ENCODE measurements around the gene MANBA. TPM values are rescaled to one million over a fixed set of nuclear protein-coding genes. Genes with fewer than 3 reads are reported as not detected.
"Not testable (repeated sequence)": the region's sequence is repeated elsewhere in the genome, so short reads cannot be mapped to it uniquely, and the experiment has no call there.

Gene MANBA
- total RNA-seq, 4 donors from 2014 or later: 11.9 to 20.8 (median 14.3) TPM

DNA sequence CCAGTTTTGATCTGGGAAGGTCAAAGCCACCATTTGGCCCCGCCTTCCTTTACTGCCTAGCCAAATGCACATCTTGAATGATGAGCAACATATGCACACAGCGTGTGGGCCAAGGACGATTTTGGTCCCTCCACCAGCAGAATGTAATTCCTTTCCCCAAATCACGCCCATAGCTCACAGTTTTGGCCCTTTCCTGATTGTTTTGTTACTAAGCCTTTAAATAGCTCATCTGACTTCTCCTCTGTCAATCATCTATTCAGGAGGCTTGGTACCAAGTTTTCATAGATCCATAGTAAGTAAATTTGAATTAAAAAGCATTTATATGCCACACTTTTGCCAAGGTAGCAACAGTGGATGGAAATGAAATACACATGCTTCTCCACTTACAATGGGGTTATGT lies 136.3 kb downstream of the MANBA start:
- intact Hi-C loops (cut with DNase I; ENCODE audit: low total_unique reads): loop anchor here (5.0 kb wide), 1 partner anchor 388 kb away; no protein-coding TSS in a partner anchor
- TF ChIP-seq, protein P1, sequence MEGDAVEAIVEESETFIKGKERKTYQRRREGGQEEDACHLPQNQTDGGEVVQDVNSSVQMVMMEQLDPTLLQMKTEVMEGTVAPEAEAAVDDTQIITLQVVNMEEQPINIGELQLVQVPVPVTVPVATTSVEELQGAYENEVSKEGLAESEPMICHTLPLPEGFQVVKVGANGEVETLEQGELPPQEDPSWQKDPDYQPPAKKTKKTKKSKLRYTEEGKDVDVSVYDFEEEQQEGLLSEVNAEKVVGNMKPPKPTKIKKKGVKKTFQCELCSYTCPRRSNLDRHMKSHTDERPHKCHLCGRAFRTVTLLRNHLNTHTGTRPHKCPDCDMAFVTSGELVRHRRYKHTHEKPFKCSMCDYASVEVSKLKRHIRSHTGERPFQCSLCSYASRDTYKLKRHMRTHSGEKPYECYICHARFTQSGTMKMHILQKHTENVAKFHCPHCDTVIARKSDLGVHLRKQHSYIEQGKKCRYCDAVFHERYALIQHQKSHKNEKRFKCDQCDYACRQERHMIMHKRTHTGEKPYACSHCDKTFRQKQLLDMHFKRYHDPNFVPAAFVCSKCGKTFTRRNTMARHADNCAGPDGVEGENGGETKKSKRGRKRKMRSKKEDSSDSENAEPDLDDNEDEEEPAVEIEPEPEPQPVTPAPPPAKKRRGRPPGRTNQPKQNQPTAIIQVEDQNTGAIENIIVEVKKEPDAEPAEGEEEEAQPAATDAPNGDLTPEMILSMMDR (IDR thresholded peaks at IDR 0.05): no peak
- no peak for TF ChIP-seq POLR2A (IDR thresholded peaks at IDR 0.05)
- no peak for DNase-seq (ENCODE audit: low spot score in 2 of 2)
- 89 to 90% methylated on average over 4 of the region's 4 CpGs for WGBS, 2 donors
- no peak overlapping the region for H3K4me3 ChIP-seq (ENCODE audit: low read depth, poor library complexity, severe bottlenecking)

DNA sequence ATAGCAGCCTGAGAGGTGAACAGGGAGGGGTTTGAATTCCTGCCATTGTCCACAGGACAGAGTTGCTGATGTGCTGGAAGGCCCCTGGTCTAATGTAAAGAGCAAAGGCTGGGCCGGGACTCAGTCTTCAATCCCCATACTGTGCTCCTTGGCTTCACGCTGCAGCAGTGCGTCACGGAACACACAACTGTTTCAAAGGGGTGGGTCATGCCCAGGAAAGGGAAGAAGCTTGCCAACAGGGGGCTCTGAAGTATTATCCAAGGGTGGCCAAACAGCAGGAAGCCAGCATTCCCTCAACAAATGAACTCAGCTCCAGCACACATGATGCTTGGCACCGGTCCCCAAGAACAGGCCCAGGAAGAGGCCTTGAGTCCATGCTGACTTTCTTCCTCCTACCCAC lies 137.1 kb downstream of the MANBA start:
- no peak overlapping the region for H3K4me3 ChIP-seq (ENCODE audit: low read depth, poor library complexity, severe bottlenecking)
- 73 to 74% methylated on average over 5 of the region's 5 CpGs for WGBS, 2 donors
- peak in 1 of 2 donors; percentile 79 for DNase-seq (ENCODE audit: low spot score in 2 of 2)
- TF ChIP-seq, protein P1 (IDR thresholded peaks at IDR 0.05): no peak
- TF ChIP-seq POLR2A (IDR thresholded peaks at IDR 0.05): no peak
- intact Hi-C loops (cut with DNase I; ENCODE audit: low total_unique reads): loop anchor here (5.0 kb wide), 1 partner anchor 389 kb away; no protein-coding TSS in a partner anchor

DNA sequence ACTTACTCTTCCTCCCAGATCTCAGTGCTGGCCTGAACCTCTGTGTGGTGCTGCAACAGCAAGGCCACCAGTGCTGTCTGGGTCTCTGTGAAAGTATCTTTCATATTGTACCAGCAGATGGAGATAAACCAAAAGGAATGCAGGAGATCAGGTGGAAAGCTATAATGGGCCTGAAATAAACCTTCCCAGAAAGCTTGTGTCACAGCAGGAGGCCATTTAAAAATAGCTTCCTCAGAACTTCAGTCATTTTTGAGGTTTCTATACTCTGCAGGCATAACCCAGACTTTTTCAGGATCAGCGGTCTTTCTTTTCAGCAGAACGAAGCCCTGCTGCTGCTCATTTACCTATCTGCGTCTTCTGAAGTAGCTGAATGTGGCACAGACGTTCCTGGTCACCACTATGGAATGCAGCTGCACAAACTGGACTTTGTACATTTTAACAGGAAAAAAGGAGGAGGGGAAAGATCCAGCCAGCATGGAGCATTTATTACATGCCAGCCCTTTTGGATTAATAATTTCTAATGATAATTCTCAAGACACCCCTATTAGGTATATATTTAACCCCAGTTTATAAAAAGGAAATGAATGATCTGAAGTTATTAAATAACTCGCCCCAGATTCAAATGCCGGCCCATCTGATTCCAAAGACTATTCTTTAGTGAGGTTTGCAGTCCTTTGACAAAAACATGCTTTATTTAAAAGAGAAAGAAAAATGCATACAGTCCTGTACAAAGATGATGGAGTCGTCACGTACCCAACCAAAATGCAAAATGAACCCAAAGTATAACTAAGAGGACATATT lies 139.9 kb downstream of the MANBA start:
- no peak overlapping the region for H3K4me3 ChIP-seq (ENCODE audit: low read depth, poor library complexity, severe bottlenecking)
- DNase-seq (ENCODE audit: low spot score in 2 of 2): no peak
- 73 to 87% methylated on average over 8 of the region's 8 CpGs for WGBS, 2 donors
- TF ChIP-seq, protein P1 (IDR thresholded peaks at IDR 0.05): no peak
- no peak for TF ChIP-seq POLR2A (IDR thresholded peaks at IDR 0.05)
- intact Hi-C loops (cut with DNase I; ENCODE audit: low total_unique reads): loop anchor here (5.0 kb wide), 1 partner anchor 391 kb away; no protein-coding TSS in a partner anchor

DNA sequence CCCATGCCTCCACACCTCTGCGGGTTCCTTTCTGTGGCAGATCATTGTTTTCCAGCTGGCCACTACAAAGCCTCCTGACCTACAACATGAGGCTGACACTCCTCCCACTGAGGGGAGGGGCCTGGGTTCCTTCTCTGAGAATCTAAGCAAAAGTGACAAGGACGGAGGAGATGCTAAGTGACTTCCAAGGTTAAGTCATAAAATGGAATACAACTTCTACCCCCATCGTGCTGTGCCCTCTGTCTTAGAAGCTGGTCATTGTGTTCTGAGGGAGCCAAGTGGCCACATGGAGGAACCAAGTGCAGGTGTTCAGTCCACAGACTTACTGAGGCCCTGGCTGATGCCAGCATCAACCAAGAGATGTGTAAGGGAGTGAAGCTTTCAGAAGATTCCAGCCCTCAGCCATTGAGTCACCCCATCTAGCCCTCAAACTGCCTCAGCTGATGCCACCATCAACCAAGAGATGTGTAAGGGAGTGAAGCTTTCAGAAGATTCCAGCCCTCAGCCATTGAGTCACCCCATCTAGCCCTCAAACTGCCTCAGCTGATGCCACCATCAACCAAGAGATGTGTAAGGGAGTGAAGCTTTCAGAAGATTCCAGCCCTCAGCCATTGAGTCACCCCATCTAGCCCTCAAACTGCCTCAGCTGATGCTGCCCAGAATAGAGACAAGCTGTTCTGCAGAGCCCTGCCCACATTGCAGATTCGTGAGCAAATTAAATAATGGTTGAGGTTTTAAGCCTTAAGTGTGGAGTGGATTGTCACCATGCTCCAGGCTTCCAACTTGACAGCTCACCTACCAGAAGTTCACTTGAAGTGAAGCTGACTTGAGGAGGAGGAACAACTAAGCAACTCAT lies 140.8 kb downstream of the MANBA start:
- 64 to 72% methylated on average over 4 of the region's 4 CpGs for WGBS, 2 donors
- not testable (repeated sequence) for DNase-seq (ENCODE audit: low spot score in 2 of 2); H3K4me3 ChIP-seq (ENCODE audit: low read depth, poor library complexity, severe bottlenecking)
- intact Hi-C loops (cut with DNase I; ENCODE audit: low total_unique reads): loop anchor here (5.0 to 10.0 kb wide), 2 partner anchors 392 to 475 kb away; partner anchors contain the start of gene BDH2

DNA sequence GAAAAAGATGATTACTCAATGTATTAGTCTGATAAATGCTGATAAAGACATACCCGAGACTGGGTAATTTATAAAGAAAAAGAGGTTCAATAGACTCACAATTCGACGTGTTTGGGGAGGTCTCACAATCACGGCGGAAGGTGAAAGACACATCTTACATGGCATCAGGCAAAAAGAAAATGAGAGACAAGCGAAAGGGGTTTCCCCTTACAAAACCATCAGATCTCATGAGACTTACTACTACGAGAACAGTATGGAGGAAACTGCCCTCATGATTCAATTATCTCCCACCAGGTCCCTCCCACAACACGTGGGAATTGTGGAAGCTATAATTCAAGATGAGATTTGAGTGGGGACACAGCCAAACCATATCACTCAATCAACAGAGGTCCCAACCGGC lies 141.7 kb downstream of the MANBA start:
- H3K4me3 ChIP-seq (ENCODE audit: low read depth, poor library complexity, severe bottlenecking): not testable (repeated sequence)
- 64 to 71% methylated on average over 9 of the region's 9 CpGs for WGBS, 2 donors

DNA sequence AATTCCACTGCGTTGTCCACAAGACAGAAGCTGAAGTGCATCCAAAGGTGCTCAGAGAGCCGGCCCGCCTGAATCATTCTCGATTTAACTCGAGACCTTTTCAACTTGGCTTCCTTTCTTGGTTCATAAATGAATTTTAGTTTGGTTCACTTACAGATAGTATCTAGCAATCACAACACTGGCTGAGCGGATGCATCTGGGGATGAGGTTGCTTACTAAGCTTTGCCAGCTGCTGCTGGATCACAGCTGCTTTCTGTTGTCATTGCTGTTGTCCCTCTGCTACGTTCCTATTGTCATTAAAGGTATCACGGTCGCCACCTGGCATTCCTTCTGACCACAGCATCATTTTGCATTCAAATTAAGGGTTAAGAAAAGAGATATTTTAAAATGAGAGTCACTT lies 144.1 kb downstream of the MANBA start:
- no peak overlapping the region for H3K4me3 ChIP-seq (ENCODE audit: low read depth, poor library complexity, severe bottlenecking)
- TF ChIP-seq, protein P1 (IDR thresholded peaks at IDR 0.05): no peak
- no peak for TF ChIP-seq POLR2A (IDR thresholded peaks at IDR 0.05)
- intact Hi-C loops (cut with DNase I; ENCODE audit: low total_unique reads): loop anchor here (10.0 kb wide), 1 partner anchor 478 kb away; the partner anchor contains the start of gene BDH2
- no peak for DNase-seq (ENCODE audit: low spot score in 2 of 2)
- 82 to 84% methylated on average over 9 of the region's 9 CpGs for WGBS, 2 donors

More for the DNA sequence above, 141.7 kb downstream of the MANBA start:
- intact Hi-C loops (cut with DNase I; ENCODE audit: low total_unique reads): loop anchor here (10.0 kb wide), 1 partner anchor 476 kb away; the partner anchor contains the start of gene BDH2
- DNase-seq (ENCODE audit: low spot score in 2 of 2): not testable (repeated sequence)
